Measurements from ENCODE around the gene PTPRN2.
"Not testable (repeated sequence)": the region's sequence is repeated elsewhere in the genome, so short reads cannot be mapped to it uniquely, and the experiment has no call there.

PTPRN2 gene

DNA sequence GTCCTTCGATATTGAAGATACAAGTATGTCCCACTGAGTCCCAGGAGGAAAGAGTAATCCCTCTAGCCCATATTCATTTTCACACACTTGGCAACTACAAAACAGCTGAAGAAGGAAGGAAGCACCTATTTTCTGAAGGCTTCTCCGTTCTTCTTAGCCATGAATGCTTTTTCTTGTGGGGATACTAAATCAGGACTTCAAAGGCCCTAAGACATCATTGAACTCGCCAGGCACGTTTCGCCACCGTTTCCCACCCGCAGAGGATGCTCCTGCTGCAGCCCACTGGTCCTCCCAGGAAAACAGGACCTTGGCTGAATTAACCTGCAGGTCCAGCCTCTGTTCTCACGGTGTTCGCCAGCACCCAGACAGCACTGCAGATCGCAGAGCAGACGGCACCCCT, 689.4 kb downstream of the PTPRN2 start:
- H3K4me3 ChIP-seq (ENCODE audit: low read depth, low read length), result no peak overlapping the region
- TF ChIP-seq, protein P1, sequence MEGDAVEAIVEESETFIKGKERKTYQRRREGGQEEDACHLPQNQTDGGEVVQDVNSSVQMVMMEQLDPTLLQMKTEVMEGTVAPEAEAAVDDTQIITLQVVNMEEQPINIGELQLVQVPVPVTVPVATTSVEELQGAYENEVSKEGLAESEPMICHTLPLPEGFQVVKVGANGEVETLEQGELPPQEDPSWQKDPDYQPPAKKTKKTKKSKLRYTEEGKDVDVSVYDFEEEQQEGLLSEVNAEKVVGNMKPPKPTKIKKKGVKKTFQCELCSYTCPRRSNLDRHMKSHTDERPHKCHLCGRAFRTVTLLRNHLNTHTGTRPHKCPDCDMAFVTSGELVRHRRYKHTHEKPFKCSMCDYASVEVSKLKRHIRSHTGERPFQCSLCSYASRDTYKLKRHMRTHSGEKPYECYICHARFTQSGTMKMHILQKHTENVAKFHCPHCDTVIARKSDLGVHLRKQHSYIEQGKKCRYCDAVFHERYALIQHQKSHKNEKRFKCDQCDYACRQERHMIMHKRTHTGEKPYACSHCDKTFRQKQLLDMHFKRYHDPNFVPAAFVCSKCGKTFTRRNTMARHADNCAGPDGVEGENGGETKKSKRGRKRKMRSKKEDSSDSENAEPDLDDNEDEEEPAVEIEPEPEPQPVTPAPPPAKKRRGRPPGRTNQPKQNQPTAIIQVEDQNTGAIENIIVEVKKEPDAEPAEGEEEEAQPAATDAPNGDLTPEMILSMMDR (conservative IDR thresholded peaks at IDR 0.05; ENCODE audit: low read depth, low read length), result no peak
- no peak for DNase-seq (ENCODE audit: low read depth)

DNA sequence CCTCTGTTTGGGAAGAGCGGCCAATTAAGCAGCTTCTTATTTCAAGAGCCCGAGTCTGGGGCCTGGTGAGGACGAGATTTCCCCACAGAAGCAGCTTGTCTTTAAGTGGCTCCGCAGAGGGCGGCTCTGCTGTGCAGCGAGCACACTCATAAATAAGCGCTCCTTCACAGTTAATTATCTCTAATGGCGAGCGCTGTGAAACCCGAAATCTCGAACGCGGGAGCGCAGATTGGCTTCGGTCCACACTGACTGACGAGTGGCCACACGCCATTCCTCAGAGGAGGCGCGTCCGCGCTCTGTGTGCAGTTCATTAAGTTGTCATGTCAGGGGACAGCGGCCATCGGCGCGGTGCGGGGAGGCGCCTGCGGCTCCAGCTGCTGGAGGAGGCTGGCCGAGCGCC, 689.9 kb downstream of the PTPRN2 start:
- no peak overlapping the region for H3K4me3 ChIP-seq (ENCODE audit: low read depth, low read length)
- no peak for DNase-seq (ENCODE audit: low read depth)
- TF ChIP-seq, protein P1 (conservative IDR thresholded peaks at IDR 0.05; ENCODE audit: low read depth, low read length), result no peak

DNA sequence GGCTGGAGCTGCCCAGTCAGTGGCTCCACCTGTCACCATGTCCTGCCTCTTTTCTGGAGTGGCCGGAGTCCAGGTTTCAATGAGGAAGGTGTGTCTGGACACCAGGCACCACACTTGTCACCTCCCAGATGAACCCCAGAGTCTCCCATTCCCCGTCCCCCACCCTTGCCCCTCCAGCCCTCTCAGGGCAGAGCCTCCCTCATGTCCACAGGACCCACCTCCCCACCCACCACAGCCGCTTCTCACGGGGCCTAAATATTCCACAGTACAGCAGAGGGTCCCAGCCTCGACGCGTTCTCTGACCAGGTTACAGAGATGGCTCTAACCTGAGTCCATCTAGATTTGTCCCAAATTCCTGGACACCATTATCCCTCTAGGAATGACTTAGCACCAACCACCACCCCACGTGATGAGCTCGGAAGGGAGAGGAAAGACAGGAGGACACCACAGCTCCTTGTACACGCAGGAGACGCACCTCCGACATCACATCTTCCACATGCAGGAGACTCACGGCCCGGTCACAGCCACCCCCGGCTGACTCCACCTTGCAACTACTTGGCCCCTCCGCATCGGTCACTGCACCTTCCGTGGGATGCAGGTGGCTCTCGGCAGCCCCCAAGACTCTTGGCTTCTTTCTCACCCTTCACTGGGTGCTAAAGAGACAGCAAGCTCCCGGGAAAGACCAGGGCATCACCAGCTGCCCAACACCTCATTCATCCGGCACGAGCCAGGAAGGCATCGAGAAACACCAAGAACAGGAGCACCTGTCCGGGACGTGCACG, 690.7 kb downstream of the PTPRN2 start:
- no peak for DNase-seq (ENCODE audit: low read depth)
- TF ChIP-seq, protein P1 (conservative IDR thresholded peaks at IDR 0.05; ENCODE audit: low read depth, low read length), result no peak
- H3K4me3 ChIP-seq (ENCODE audit: low read depth, low read length), result no peak overlapping the region

DNA sequence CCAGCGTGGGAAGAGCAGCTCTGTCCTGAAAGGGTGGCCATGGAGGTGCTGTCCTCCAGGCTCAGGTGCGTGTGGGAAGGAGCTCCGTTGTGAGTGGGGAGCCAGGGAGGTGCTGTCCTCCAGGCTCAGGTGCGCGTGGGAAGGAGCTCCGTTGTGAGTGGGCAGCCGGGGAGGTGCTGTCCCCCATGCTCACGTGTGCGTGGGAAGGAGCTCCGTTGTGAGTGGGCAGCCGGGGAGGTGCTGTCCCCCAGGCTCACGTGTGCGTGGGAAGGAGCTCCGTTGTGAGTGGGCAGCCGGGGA, 691.3 kb downstream of the PTPRN2 start:
- not testable (repeated sequence) for DNase-seq (ENCODE audit: low read depth); H3K4me3 ChIP-seq (ENCODE audit: low read depth, low read length)

DNA sequence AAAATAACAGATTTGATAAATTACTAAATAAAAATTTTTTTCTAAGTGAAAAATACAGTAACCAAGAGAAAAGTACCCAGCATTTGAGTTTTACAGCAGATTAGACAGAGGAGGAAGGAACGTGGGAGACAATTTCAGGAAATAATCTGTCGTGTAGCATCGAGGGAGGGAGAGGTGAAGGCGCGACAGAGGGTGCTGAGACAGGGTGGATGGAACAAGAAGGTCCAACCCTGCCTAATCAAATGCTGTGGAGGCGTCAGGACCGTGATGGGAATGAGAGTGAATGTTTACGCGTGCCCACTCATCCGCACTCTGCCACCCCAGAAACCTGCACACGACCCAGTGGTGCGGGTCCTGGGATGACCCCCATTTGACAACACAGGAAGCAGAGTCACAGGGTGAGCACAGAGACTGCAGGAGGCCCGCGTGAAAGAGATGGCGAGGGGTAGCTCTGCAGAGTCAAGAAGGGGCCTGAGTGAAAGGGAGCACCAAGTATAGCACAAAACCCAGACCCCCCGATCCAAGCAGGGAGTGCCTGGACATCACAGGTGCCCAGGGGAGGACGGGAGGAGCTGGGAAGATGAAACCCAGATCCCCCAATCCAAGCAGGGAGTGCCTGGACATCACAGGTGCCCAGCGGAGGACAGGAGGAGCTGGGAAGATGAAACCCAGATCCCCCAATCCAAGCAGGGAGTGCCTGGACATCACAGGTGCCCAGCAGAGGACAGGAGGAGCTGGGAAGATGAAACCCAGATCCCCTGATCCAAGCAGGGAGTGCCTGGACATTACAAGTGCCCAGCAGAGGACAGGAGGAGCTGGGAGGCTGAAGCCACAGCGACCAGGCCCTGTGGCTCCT, 691.9 kb downstream of the PTPRN2 start:
- no peak for DNase-seq (ENCODE audit: low read depth)
- TF ChIP-seq, protein P1 (conservative IDR thresholded peaks at IDR 0.05; ENCODE audit: low read depth, low read length), result no peak
- H3K4me3 ChIP-seq (ENCODE audit: low read depth, low read length), result no peak overlapping the region

DNA sequence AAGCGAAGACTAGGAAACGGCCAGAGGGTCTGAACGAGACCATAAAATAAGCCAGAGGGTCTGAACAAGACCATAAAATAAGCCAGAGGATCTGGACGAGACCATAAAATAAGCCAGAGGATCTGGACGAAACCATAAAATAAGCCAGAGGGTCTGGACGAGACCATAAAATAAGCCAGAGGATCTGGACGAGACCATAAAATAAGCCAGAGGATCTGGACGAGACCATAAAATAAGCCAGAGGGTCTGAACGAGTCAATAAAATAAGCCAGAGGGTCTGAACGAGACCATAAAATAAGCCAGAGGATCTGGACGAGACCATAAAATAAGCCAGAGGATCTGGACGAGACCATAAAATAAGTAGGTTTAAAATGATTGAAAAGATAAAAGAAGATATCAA, 692.5 kb downstream of the PTPRN2 start:
- not testable (repeated sequence) for DNase-seq (ENCODE audit: low read depth); H3K4me3 ChIP-seq (ENCODE audit: low read depth, low read length)

DNA sequence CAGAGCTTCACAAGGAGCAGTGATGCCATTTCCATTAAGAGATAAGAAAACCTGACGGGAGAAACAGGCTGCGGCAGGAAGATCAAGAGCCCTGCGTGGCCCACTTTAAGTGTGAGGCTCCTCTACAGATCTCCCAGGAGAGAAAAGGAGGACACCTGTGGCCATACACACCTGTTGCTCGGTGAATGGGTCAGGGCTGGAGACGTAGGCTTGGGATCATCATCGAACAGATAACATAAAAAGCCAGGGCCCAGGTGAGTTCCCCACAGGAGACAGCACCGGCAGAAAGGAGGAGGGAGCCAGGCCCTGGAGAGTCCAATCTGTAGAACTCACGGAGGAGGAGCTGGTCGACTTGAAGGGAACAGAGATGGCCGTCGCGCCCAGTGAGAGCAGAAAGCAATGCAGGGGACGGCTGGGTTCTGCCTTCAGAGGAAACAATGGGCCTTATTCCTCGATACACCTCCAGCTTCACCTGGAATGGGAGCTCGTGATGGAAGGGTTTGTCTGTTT, 694.0 kb downstream of the PTPRN2 start:
- no peak for DNase-seq (ENCODE audit: low read depth)
- TF ChIP-seq, protein P1 (conservative IDR thresholded peaks at IDR 0.05; ENCODE audit: low read depth, low read length), result no peak
- H3K4me3 ChIP-seq (ENCODE audit: low read depth, low read length), result no peak overlapping the region

Data from choroid plexus epithelial cell (primary cell).